Astrocyte of the cerebellum (primary cell): ENCODE measurements around the gene CLCN4.
A peak's percentile ranks its signal among the peaks of the same experiment; 100 is the strongest.

Experiments used
- DNase-seq: peaks from one replicate; pipeline ENCODE4 v3.0.0-alpha.2; 2011; ENCODE audit warnings: low read depth
- H3K4me3 ChIP-seq: 2 replicates; pipeline ENCODE4 v1.5.1; 2011; ENCODE audit warnings: mild to moderate bottlenecking, low read depth, low read length, moderate library complexity
- CTCF ChIP-seq: IDR thresholded peaks from 2 replicates; pipeline ENCODE4 v1.5.1; 2012; ENCODE audit warnings: low read length, low read depth, moderate library complexity, mild to moderate bottlenecking; ENCODE audit errors: missing control alignments
- in situ Hi-C: cut with HindIII; loops from 2 replicates; pipeline ENCODE4 v1.10.0; 2017; ENCODE audit warnings: low sequenced_read_pairs

The CLCN4 gene

GRCh38 chrX:10119399-10119990 lies 37.3 kb upstream of the CLCN4 start:
- in situ Hi-C loops = no loop called here
- peak; percentile 84 for DNase-seq
- no peak overlapping the region for H3K4me3 ChIP-seq
- TF ChIP-seq CTCF = peak; percentile 98

- no peak for DNase-seq
- in situ Hi-C loops = no loop called here
- H3K4me3 ChIP-seq = no peak overlapping the region
- no peak for TF ChIP-seq CTCF
Observed at GRCh38 chrX:10120331-10120730, 36.4 kb upstream of the CLCN4 start.

- no peak for TF ChIP-seq CTCF
- H3K4me3 ChIP-seq = no peak overlapping the region
- in situ Hi-C loops = no loop called here
- DNase-seq = no peak
Observed at GRCh38 chrX:10120828-10121227, 35.9 kb upstream of the CLCN4 start.

- no peak overlapping the region for H3K4me3 ChIP-seq
- no peak for TF ChIP-seq CTCF
- in situ Hi-C loops = no loop called here
- DNase-seq = no peak
Observed at GRCh38 chrX:10121787-10122186, 35.0 kb upstream of the CLCN4 start.

GRCh38 chrX:10124506-10125247 lies 32.1 kb upstream of the CLCN4 start:
- no peak for TF ChIP-seq CTCF
- in situ Hi-C loops = no loop called here
- no peak overlapping the region for H3K4me3 ChIP-seq
- no peak for DNase-seq

- TF ChIP-seq CTCF = no peak
- H3K4me3 ChIP-seq = no peak overlapping the region
- in situ Hi-C loops = no loop called here
- no peak for DNase-seq
Observed at GRCh38 chrX:10125248-10125615, 31.5 kb upstream of the CLCN4 start.

- no peak for TF ChIP-seq CTCF
- no peak for DNase-seq
- H3K4me3 ChIP-seq = no peak overlapping the region
- in situ Hi-C loops = no loop called here
Observed at GRCh38 chrX:10126044-10126443, 30.7 kb upstream of the CLCN4 start.
